Mesothelial cell of epicardium (in vitro differentiated cells): Measurements from ENCODE around the gene RBMX2. TPM values are rescaled to one million over a fixed set of nuclear protein-coding genes. Genes with fewer than 3 reads are reported as not detected.
"Not testable (repeated sequence)": the region's sequence is repeated elsewhere in the genome, so short reads cannot be mapped to it uniquely, and the experiment has no call there.

ENCODE experiments used
- DNase-seq, 2 experiments: peaks; one replicate each; pipeline ENCODE4 v3.0.0; 2021; ENCODE audit warnings: low spot score in 2 of 2; ENCODE audit not compliant: unreplicated experiment in 2 of 2
- H3K27ac Mint-ChIP-seq: 2 replicates; pipeline ENCODE4 v1.8.0; 2021; ENCODE audit warnings: mixed read lengths
- H3K27me3 Mint-ChIP-seq: 2 replicates; pipeline ENCODE4 v1.8.0; 2021; ENCODE audit warnings: low read depth, mixed read lengths
- H3K36me3 Mint-ChIP-seq: 2 replicates; pipeline ENCODE4 v1.8.0; 2021; ENCODE audit warnings: mixed read lengths
- H3K4me1 Mint-ChIP-seq: 2 replicates; pipeline ENCODE4 v1.8.0; 2021; ENCODE audit warnings: mixed read lengths
- H3K4me3 Mint-ChIP-seq: 2 replicates; pipeline ENCODE4 v1.8.0; 2021; ENCODE audit warnings: mild to moderate bottlenecking, moderate library complexity, mixed read lengths
- H3K9me3 Mint-ChIP-seq: 2 replicates; pipeline ENCODE4 v1.8.0; 2021; ENCODE audit warnings: mixed read lengths
- CTCF ChIP-seq: fragments of 200-600 bp; sonication (generic); IDR thresholded peaks from one replicate; pipeline ENCODE4 v1.5.0; 2021; ENCODE audit warnings: antibody characterized with exemption; ENCODE audit not compliant: unreplicated experiment
- total RNA-seq: library from RNA; stranded (reverse); gene quantifications from 3 replicates; pipeline ENCODE4 v1.2.1, GENCODE V29; 2021

The RBMX2 gene
- total RNA-seq, 1 donor from 2014 or later = 25.1 TPM

GRCh38 chrX:130415201-130415600, 13.4 kb downstream of the RBMX2 start:
- no peak for DNase-seq
- H3K36me3 Mint-ChIP-seq = peaks cover 18% of the 10 kb centered on the region
- no peaks in the 10 kb centered on the region for H3K4me1 Mint-ChIP-seq
- H3K27me3 Mint-ChIP-seq = no peaks in the 10 kb centered on the region
- TF ChIP-seq CTCF = no peak
- no peak overlapping the region for H3K4me3 Mint-ChIP-seq
- H3K9me3 Mint-ChIP-seq = peaks cover 15% of the 10 kb centered on the region
- H3K27ac Mint-ChIP-seq = no peak overlapping the region

- Mint-ChIP-seq H3K36me3 (peaks cover 9% of the 10 kb centered on the region), H3K27ac (no peak overlapping the region), H3K4me1 (no peaks in the 10 kb centered on the region), H3K9me3 (peaks cover 23% of the 10 kb centered on the region), H3K27me3 (peaks cover 6% of the 10 kb centered on the region), H3K4me3 (no peak overlapping the region)
- DNase-seq = no peak
- no peak for TF ChIP-seq CTCF
Observed at GRCh38 chrX:130416785-130417184, 15.0 kb downstream of the RBMX2 start.

GRCh38 chrX:130418066-130418465, 16.3 kb downstream of the RBMX2 start:
- Mint-ChIP-seq H3K36me3 (peaks cover 4% of the 10 kb centered on the region), H3K9me3 (peaks cover 20% of the 10 kb centered on the region), H3K27ac (no peak overlapping the region), H3K4me1 (no peaks in the 10 kb centered on the region), H3K27me3 (peaks cover 6% of the 10 kb centered on the region), H3K4me3 (no peak overlapping the region)
- DNase-seq = no peak
- no peak for TF ChIP-seq CTCF

- no peak for DNase-seq
- no peak for TF ChIP-seq CTCF
- H3K4me1 Mint-ChIP-seq = no peaks in the 10 kb centered on the region
- H3K27me3 Mint-ChIP-seq = peaks cover 6% of the 10 kb centered on the region
- no peak overlapping the region for H3K27ac Mint-ChIP-seq
- peaks cover 4% of the 10 kb centered on the region for H3K36me3 Mint-ChIP-seq
- peaks cover 20% of the 10 kb centered on the region for H3K9me3 Mint-ChIP-seq
- no peak overlapping the region for H3K4me3 Mint-ChIP-seq
Observed at GRCh38 chrX:130418740-130419139, 17.0 kb downstream of the RBMX2 start.

GRCh38 chrX:130419263-130419662, 17.5 kb downstream of the RBMX2 start:
- Mint-ChIP-seq H3K27ac (no peak overlapping the region), H3K27me3 (peaks cover 6% of the 10 kb centered on the region), H3K4me3 (no peak overlapping the region), H3K36me3 (peaks cover 3% of the 10 kb centered on the region), H3K4me1 (no peaks in the 10 kb centered on the region), H3K9me3 (peaks cover 18% of the 10 kb centered on the region)
- TF ChIP-seq CTCF = no peak
- DNase-seq = no peak

GRCh38 chrX:130426531-130426930, 24.7 kb downstream of the RBMX2 start:
- Mint-ChIP-seq H3K27ac (no peak overlapping the region), H3K4me1 (no peaks in the 10 kb centered on the region), H3K27me3 (peaks cover 15% of the 10 kb centered on the region), H3K9me3 (peaks cover 5% of the 10 kb centered on the region), H3K4me3 (no peak overlapping the region), H3K36me3 (no peaks in the 10 kb centered on the region)
- DNase-seq = no peak
- TF ChIP-seq CTCF = no peak

- not testable (repeated sequence) for H3K36me3 Mint-ChIP-seq, H3K27ac Mint-ChIP-seq, H3K9me3 Mint-ChIP-seq, DNase-seq, H3K4me1 Mint-ChIP-seq, H3K4me3 Mint-ChIP-seq
- H3K27me3 Mint-ChIP-seq = peaks cover 15% of the 10 kb centered on the region
Observed at GRCh38 chrX:130429236-130429635, 27.4 kb downstream of the RBMX2 start.
